GM18526 (cell line): ENCODE data around the gene SLC25A21.

ENCODE experiments used
- POLR2A ChIP-seq: IDR thresholded peaks from 3 replicates; pipeline ENCODE4 v1.6.1; 2011; ENCODE audit not compliant: insufficient read length; ENCODE audit errors: extremely low read depth

SLC25A21 gene

GRCh38 chr14:37061697-37062096 lies 110.7 kb downstream of the SLC25A21 start:
- TF ChIP-seq POLR2A = no peak

GRCh38 chr14:37060496-37061260 lies 111.7 kb downstream of the SLC25A21 start:
- no peak for TF ChIP-seq POLR2A

GRCh38 chr14:37057776-37058175 lies 114.6 kb downstream of the SLC25A21 start:
- no peak for TF ChIP-seq POLR2A

- TF ChIP-seq POLR2A = no peak
Observed at GRCh38 chr14:37056473-37056872, 115.9 kb downstream of the SLC25A21 start.

GRCh38 chr14:37054869-37055268 lies 117.5 kb downstream of the SLC25A21 start:
- TF ChIP-seq POLR2A = no peak

- no peak for TF ChIP-seq POLR2A
Observed at GRCh38 chr14:37054144-37054543, 118.3 kb downstream of the SLC25A21 start.

- TF ChIP-seq POLR2A = no peak
Observed at GRCh38 chr14:37051680-37052079, 120.7 kb downstream of the SLC25A21 start.

- no peak for TF ChIP-seq POLR2A
Observed at GRCh38 chr14:37051153-37051552, 121.3 kb downstream of the SLC25A21 start.

- TF ChIP-seq POLR2A = no peak
Observed at GRCh38 chr14:37048666-37049071, 123.7 kb downstream of the SLC25A21 start.

- no peak for TF ChIP-seq POLR2A
Observed at GRCh38 chr14:37047996-37048395, 124.4 kb downstream of the SLC25A21 start.

GRCh38 chr14:37047226-37047625 lies 125.2 kb downstream of the SLC25A21 start:
- TF ChIP-seq POLR2A = no peak

GRCh38 chr14:37046815-37047214 lies 125.6 kb downstream of the SLC25A21 start:
- TF ChIP-seq POLR2A = no peak

GRCh38 chr14:37045340-37046061 lies 126.9 kb downstream of the SLC25A21 start:
- no peak for TF ChIP-seq POLR2A

GRCh38 chr14:37037636-37038387 lies 134.6 kb downstream of the SLC25A21 start:
- no peak for TF ChIP-seq POLR2A

- no peak for TF ChIP-seq POLR2A
Observed at GRCh38 chr14:37036669-37037341, 135.6 kb downstream of the SLC25A21 start.
